Nephron (organoid): ENCODE results near the gene ZFYVE27.

Experiments
- H3K27ac Mint-ChIP-seq, 3 experiments: 2 replicates each; pipeline ENCODE4 v1.8.0; 2020; ENCODE audit warnings: mixed read lengths in 3 of 3, mild to moderate bottlenecking in 2 of 3, moderate library complexity in 1 of 3
- H3K27me3 Mint-ChIP-seq: 2 replicates; pipeline ENCODE4 v1.8.0; 2021; ENCODE audit warnings: low read depth, mild to moderate bottlenecking, moderate library complexity, mixed read lengths
- H3K36me3 Mint-ChIP-seq: 2 replicates; pipeline ENCODE4 v1.8.0; 2020; ENCODE audit warnings: low read depth, mixed read lengths
- H3K4me1 Mint-ChIP-seq: 2 replicates; pipeline ENCODE4 v1.8.0; 2020; ENCODE audit warnings: mixed read lengths
- H3K4me3 Mint-ChIP-seq, 3 experiments: 2 replicates each; pipeline ENCODE4 v1.8.0; 2020; ENCODE audit warnings: mild to moderate bottlenecking in 3 of 3, mixed read lengths in 3 of 3, moderate library complexity in 2 of 3
- H3K9me3 Mint-ChIP-seq: 2 replicates; pipeline ENCODE4 v1.8.0; 2020; ENCODE audit warnings: mixed read lengths
- CTCF ChIP-seq, 3 experiments: fragments of 200-600 bp; sonication (generic); IDR thresholded peaks; one replicate each; pipeline ENCODE4 v1.5.0; 2021; ENCODE audit warnings: antibody characterized with exemption in 3 of 3; ENCODE audit not compliant: unreplicated experiment in 3 of 3

ZFYVE27 gene

GRCh38 chr10:97714401-97715258 is 22.3 kb upstream of the ZFYVE27 start:
- Mint-ChIP-seq H3K4me1 (peaks cover 50% of the 10 kb centered on the region), H3K9me3 (no peaks in the 10 kb centered on the region)

GRCh38 chr10:97715259-97715874 is 21.6 kb upstream of the ZFYVE27 start:
- H3K27me3 Mint-ChIP-seq: peaks cover 13% of the 10 kb centered on the region
- H3K27ac Mint-ChIP-seq: peak overlapping the region; percentile 96 to 99 (median 96)
- H3K4me1 Mint-ChIP-seq: peaks cover 49% of the 10 kb centered on the region
- peak overlapping the region; percentile 98 to 100 (median 99) for H3K4me3 Mint-ChIP-seq
- H3K36me3 Mint-ChIP-seq: peaks cover 31% of the 10 kb centered on the region
- no peaks in the 10 kb centered on the region for H3K9me3 Mint-ChIP-seq
- TF ChIP-seq CTCF (IDR thresholded peaks at IDR 0.05; ENCODE audit: unreplicated experiment in 3 of 3): no peak

More at GRCh38 chr10:97714401-97715258, 22.3 kb upstream of the ZFYVE27 start:
- H3K27me3 Mint-ChIP-seq: peaks cover 13% of the 10 kb centered on the region
- TF ChIP-seq CTCF (IDR thresholded peaks at IDR 0.05; ENCODE audit: unreplicated experiment in 3 of 3): no peak
- peak overlapping the region; percentile 98 to 100 (median 99) for H3K4me3 Mint-ChIP-seq
- H3K36me3 Mint-ChIP-seq: peaks cover 28% of the 10 kb centered on the region
- peak overlapping the region; percentile 96 to 99 (median 96) for H3K27ac Mint-ChIP-seq

GRCh38 chr10:97717627-97718026 is 19.3 kb upstream of the ZFYVE27 start:
- peak overlapping the region in 1 of 3 experiments; percentile 5 for H3K27ac Mint-ChIP-seq
- H3K36me3 Mint-ChIP-seq: peaks cover 40% of the 10 kb centered on the region
- peaks cover 9% of the 10 kb centered on the region for H3K27me3 Mint-ChIP-seq
- H3K4me3 Mint-ChIP-seq: peak overlapping the region; percentile 8 to 43 (median 25)
- H3K4me1 Mint-ChIP-seq: peaks cover 49% of the 10 kb centered on the region
- H3K9me3 Mint-ChIP-seq: no peaks in the 10 kb centered on the region
- no peak for TF ChIP-seq CTCF (IDR thresholded peaks at IDR 0.05; ENCODE audit: unreplicated experiment in 3 of 3)

- Mint-ChIP-seq H3K27me3 (peaks cover 9% of the 10 kb centered on the region), H3K4me1 (peaks cover 44% of the 10 kb centered on the region), H3K36me3 (peaks cover 40% of the 10 kb centered on the region), H3K27ac (peak overlapping the region in 2 of 3 experiments; percentile 3 to 5), H3K9me3 (no peaks in the 10 kb centered on the region), H3K4me3 (peak overlapping the region; percentile 33 to 65 (median 56))
- no peak for TF ChIP-seq CTCF (IDR thresholded peaks at IDR 0.05; ENCODE audit: unreplicated experiment in 3 of 3)
Measured at GRCh38 chr10:97718178-97718577, 18.8 kb upstream of the ZFYVE27 start.

- Mint-ChIP-seq H3K4me3 (peak overlapping the region in 2 of 3 experiments; percentile 6 to 52), H3K27ac (peak overlapping the region; percentile 30 to 41 (median 34)), H3K4me1 (peaks cover 44% of the 10 kb centered on the region), H3K9me3 (no peaks in the 10 kb centered on the region), H3K36me3 (peaks cover 40% of the 10 kb centered on the region), H3K27me3 (peaks cover 12% of the 10 kb centered on the region)
- TF ChIP-seq CTCF (IDR thresholded peaks at IDR 0.05; ENCODE audit: unreplicated experiment in 3 of 3): no peak
Measured at GRCh38 chr10:97718659-97719142, 18.2 kb upstream of the ZFYVE27 start.
